Cerebellar cortex (tissue), 1 donor: ENCODE measurements around the gene GULP1.

ENCODE experiments used
- DNase-seq: peaks from one replicate; pipeline ENCODE4 v3.0.0-alpha.2; 2015; ENCODE audit warnings: low spot score

The GULP1 gene

DNA sequence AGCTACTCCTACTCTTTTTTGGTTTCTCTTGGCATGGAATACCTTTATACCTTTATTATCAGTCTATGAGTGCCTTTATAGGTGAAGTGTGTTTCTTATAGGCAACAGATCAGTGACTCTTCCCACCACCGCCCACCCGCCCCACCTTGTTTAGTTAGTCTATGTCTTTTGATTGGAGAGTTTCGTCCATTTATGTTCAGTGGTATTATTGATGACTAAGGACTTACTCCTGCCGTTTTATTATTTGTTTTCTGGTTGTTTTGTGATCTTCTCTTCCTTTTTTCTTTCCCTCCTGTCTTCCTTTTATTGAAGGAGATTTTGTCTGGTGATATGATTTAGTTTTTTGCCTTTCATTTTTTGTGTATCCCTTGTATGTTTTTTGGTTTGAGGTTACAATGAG lies 179.5 kb downstream of the GULP1 start:
- no peak for DNase-seq

DNA sequence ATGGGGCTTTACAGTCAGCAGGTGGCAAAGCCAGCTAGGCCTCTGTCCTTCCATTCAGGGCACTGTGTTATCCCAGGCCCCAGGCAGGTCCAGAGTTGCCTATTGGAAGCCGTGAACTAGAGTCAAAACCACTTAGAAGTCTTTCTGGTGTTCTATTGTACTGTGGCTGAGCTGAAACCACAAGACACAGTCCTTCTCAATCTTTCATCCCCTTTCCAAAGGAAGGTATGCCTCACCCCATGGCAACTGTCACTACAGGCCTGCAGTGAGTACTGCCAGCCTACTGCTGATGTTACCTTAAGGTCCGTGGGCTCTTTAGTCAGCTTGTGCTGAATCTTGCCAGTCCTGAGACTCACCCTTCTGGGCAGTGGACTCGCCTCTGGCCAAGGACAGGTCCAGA lies 181.6 kb downstream of the GULP1 start:
- no peak for DNase-seq

DNA sequence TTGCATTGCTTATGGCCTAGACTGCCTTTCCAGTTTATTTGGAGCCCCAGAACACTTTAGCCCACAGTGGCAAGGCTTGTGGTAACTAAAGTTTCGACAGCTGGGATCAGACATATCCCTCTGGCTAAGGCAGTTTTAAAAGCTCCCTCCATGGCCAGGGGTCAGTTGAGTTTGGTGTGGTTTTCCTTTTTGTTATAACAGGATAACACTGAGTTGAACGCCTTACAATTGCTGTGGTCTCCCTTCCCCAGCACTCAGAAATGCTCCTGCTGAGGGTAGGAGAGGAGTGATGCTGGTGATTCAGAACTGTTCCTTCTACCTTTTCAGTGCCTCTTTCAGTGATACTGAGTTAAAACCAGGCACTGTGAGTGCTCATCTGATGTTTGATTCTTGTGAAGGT lies 182.6 kb downstream of the GULP1 start:
- DNase-seq, result no peak

DNA sequence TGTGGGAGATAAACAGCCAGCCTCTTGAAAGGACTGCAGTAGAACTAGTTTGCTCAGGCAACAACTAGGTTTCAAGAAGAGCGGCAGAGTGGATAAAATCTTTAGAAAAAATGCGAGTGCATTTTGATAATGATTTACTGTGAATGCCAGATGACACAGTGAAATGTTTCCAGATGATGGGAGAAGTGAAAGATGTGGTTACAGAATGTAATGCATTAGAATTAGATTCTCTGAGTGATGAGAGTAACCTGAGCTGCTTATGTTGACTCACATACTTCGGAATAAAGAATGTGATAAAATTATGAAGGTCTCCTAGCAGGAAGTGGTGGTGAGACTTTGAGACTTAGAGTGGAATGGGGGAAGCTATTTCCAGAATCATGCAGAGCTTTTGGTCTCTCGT lies 184.3 kb downstream of the GULP1 start:
- DNase-seq, result no peak

DNA sequence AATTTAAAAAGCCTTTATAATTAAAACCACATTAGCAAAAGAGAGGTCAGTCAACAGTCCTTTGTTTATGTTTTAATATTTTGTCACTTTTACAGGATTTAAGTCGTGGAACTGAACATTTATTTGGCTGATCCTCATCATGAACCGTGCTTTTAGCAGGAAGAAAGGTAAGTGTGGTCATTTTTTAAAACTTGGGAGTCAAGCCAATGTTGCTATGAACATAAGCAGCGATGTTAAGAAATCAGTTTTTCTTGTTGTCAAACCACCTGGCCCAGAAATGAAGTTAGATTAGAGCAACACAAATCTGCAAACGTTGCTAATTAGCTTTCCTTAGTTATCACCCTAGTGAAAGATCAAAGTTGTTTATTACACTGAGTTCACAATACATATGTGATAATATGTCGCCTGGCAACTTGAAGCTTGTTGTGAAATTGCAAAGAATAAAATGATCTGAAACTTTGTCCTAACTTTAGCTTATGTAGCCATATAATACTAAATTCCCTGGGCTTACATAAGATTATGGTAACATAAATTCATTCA lies 186.0 kb downstream of the GULP1 start:
- no peak for DNase-seq

DNA sequence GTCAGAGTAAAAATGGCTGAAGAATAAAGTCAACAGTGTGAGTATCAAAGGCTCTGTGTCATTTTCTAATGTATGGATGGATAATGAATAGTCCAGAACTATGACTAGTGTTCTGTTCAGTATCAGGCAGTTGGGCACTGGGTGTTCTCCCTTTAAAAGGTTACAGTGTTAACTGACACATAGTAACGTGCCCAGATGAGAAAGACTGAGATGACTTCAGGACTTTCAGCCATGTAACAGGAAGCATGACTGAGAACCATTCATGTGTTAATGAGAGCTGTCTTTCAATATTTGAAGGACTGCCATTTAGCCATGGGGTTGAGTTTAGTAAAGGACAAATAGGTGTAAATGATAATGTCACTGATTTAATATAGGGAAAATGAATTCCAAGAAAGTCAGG lies 187.1 kb downstream of the GULP1 start:
- DNase-seq, result no peak

DNA sequence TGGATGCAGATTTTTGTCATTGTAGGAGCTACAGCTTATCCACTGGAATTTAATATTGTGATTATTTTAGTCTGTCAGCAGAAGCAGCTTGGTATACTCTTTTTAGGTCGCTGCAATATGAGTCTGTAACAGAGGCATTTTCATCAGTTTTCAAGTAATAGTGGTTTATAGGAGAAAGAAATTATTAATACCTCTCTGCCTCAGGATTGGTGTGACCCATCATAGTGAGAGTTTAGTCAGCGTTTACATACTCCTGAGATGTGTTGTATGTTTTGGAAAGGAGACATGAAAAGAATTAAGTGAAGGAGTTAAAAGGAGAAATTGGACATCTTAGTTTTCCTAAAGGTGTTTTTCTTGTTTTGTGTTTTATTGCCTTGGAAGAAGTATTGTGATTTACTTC lies 189.8 kb downstream of the GULP1 start:
- DNase-seq, result no peak

DNA sequence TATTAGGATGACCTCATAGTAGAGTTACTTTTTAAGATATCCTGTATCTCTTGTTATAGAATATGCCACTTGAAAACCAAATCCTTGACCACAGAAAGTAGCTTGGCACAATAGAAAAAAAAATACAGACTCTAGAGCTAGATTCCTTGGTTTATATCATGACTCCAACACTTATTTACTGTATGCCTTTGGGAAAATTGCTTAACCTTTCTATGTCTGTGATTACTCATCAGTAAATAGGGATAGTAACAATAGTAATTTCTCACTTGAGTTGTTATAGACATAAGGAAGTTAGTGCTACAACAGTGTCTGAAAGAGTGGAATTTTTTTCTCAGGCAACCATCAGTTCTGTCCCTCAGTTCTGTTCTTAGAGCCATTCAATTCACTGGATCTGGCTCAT lies 193.8 kb downstream of the GULP1 start:
- DNase-seq, result no peak

DNA sequence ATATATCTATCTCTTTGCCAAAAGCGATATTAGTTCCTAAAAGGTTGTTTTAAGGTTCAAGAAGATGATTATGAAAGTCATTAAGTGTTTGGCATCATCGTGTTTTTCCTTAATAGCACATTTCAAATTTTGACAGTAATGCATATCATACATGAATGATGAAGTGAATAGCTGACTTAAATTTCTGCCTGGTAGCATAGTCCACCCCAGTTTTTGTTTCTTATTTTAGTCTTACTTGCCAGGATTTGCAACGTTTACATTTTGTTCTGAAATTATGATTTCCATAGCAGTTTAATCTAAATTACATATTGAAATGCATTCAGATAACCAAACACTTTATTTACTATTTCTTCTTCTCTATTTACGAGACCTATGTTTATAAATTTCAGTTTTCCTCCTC lies 201.1 kb downstream of the GULP1 start:
- no peak for DNase-seq

DNA sequence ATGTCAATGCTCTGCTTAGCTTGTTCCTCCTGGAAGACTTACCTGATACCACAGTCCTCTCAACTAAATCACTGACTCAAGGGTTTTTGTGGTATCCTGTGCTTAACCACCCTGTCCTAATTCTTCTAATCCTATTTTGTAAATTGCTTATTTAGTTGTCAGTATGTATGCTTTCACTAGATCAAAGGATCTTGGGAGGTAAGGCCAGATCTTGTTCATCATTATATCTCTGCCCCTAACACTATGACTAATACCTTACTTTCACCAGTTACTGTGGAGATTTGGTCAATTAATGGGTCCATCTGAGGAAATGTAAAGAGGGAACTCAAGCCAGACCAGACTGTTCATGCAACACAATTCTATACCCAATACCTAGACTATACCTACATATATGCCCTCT lies 203.2 kb downstream of the GULP1 start:
- no peak for DNase-seq

DNA sequence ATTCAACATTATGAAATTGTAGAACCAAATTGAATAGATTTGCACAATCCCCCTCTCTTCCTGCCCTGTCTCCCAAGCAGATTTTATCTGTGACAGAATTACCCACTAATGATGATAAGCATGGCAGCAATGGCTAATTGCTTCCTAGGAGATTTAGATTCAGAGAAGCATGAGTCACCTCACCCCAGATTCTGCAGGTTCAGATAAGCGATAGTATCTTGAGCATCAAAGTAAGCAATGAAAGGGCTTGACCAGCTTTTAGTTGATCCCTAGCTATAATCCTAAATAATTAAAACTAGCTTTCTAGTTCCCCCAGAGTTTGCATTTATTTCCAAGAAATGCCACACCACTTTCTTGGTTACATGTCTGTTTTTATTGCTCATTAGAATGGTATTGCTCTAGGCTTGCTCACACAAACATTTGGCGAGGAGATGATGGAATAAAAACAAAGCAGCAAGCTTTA lies 204.3 kb downstream of the GULP1 start:
- no peak for DNase-seq

DNA sequence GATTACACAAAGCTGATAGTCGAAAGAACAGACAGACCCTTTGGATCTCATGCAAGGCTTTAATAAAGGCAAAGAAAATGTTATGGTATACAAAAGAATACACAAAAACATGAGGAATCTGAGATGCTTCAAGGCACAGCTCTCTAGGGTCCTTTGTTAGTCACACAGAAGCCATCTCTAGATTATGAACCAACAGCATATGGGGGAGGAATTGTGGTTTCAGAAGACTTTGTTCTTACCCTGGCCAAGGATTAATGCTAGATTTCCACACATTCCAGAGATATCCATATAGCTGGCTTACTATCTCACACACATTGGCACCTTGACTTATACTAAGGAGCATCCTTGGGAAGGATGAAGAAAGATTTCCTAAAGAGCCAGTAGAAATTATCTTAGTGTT lies 206.1 kb downstream of the GULP1 start:
- DNase-seq, result no peak

DNA sequence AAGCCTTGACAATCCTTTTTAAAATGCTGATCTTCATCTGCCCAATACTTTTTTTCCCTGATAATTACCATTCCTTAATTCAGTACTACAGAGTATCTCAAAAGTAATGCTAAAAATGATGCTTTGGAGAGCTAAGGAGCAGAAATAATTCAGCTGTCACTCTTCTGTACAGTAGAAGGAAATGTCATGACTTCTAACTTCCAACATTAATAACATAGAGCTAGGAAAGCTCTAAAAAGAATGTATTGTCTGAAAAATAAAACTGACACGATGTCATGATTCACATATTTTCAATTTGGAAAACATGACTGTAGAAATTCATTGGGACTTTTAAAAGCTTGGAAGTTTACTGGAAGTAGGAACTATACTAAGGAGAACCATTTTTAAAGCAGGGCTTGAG lies 212.3 kb downstream of the GULP1 start:
- DNase-seq, result no peak

DNA sequence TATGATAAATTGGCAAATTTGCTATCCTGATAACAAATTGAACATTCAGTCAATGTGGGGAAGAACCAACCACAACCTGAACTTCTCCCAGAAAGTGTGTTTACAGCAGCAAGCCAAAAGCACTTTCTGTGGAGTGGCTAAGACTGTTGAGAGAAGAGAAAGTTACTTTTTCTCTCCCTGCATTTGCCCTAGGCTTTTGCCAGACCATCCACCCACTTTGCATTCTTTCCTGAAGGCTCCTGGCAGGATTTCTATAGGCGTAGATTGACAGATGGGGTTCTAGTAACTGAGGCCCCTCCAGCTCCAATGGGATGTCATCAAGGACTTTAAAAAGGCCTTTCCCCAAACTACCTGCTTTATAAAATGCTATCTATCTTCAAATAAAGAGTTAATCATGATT lies 215.2 kb downstream of the GULP1 start:
- no peak for DNase-seq

DNA sequence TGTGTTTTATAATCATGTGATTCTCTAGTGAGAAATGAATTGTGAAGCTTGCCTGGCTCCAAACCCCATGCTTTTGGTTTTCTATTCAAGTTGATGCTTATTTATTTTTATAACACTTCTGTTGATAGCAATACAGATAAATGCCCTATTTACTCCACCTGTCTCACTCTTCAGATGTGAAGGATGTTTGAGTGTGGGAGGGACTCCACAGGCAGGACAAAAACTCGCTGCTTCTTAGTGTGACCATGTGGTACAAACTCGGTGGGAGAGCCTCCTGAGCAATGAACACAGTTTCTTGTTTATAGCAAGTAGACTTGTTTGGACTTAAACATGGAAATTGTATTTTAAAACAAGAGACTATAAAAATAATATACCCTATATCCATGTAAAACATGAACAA lies 219.7 kb downstream of the GULP1 start:
- DNase-seq, result no peak

DNA sequence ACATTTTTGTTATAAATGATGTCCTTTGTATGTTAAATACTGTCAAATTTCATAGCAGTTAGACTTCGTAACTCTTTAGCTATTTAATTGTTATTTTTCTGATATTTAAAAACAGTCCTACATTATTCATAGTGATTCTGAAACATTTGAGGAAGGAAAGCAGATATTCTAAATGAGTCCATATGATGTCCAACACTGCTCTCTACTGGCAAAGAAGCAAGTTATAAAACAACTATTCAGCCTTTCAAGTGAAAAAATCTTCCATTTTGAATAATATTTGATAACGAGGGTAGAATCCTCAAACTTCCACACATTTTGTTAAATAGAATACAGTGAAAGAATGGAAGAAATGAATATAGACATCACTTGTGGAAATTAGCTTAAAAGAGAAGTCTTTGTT lies 220.8 kb downstream of the GULP1 start:
- peak; percentile 35 for DNase-seq

DNA sequence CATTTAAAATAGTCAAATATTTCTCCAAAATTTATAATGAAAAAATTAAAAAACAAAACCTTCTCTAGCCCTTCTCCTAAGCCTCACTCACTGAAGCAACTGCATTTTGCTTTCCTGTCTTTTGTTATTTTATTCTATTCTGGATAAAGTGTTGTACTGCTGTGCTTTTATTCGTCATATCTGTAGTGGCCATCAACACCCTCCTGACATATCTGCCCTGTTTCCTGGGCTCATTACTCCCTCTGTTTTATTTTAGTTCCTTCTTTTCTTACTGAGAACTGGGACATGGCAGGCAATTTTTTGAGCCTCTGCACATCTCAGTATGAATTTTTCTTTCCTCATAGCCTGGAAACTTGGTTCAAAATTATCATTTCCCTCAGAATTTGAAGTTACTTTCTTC lies 224.2 kb downstream of the GULP1 start:
- DNase-seq, result no peak

DNA sequence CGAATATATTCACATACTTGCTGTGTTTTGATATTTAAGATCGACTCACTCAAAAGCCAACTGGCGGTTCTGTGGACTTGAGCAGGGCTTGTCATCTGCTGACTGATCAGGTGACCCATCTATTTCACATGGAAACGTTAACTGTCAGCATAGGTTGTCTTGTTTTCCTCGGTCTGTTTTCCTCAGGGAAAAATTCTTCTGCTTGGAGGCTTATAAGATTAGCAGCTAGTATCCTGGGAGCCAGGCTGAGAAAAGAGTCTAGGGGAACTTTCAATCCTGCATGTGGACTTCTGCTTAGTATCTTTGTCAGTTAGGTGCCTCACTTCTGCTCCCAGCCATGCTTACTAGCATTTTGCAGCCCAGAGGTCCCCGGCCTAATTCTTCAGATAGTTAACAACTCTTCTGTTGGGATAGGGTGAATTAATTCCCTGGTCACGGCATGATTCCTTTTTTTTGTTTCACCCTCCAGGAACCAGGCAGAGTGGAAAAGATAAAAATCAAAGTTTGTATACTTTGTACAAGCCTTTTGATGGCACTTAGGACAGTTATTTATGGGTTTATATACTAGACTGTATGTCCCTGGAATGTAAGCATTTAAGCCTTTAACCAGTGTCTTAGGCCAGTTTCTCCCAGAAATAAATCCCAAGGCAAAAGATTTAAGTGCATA lies 226.0 kb downstream of the GULP1 start:
- no peak for DNase-seq

DNA sequence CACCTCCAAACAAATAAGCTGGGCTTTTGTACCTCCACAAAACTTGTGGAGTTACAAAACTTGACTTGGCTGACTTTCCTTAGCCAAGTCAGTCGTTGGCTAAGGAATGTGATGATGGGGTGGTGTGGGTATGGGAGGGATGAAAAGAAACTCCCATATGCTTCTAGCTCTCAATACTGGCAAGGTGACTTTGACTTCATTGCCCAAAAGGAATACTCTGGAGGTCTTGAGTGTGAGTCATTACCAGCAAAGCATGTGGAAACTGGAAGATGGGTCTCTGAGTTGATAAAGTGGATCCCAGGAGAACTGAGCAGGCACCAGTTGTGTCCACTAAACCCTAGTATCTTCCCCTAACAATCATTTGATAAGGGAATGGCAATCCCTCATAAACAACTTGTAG lies 226.7 kb downstream of the GULP1 start:
- DNase-seq, result no peak

DNA sequence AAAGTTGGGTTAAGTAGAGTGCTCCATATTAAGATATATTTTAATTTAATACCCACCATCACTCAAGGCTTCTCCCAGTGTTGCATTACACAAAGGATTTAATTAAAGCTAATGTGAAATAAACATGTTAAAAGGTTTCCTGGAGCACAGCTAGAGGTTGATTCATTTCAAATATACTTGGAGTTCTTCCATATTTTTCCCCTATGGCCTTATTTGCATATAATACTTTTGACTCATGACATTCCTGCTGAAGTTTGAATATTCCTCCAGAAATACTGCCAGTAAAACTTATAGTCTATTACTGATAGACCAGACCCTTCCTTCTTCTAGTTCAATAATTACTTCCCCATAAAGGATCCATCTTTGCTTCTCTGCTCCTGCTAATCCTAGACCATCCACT lies 227.5 kb downstream of the GULP1 start:
- no peak for DNase-seq

DNA sequence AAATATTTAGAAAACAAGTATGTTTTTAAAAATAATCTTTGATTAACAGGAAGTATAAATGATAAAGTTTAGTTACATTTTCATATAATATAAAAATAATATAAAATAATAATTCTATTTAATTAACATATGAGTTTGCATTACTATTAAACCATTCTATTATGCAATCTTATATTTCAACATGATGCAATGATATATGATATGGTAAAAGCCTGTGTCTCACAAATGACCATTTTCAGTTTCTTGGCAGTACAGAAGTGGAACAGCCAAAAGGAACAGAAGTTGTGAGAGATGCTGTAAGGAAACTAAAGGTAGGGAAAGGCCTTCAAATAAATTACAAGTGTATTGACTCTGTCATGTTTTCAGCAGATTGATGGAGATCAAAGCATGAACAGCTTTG lies 230.8 kb downstream of the GULP1 start:
- DNase-seq, result no peak

DNA sequence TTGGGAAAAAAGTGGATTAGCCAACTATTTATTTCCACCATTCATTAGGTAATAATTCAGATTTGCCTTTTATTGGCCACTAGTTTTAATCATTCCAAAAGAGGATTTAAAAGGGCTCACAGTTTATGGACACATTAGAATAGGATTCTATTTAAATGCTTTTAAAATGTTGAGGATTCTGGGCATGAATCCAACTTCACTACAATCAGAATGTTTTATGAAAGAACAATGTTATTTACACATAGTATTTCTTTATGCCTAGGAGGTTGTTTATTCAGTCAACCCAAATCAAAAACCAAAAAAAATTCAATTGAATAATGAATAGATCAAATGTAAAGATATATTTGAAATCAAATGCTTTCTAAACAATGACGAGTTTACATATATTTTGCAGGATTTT lies 232.2 kb downstream of the GULP1 start:
- DNase-seq, result no peak

DNA sequence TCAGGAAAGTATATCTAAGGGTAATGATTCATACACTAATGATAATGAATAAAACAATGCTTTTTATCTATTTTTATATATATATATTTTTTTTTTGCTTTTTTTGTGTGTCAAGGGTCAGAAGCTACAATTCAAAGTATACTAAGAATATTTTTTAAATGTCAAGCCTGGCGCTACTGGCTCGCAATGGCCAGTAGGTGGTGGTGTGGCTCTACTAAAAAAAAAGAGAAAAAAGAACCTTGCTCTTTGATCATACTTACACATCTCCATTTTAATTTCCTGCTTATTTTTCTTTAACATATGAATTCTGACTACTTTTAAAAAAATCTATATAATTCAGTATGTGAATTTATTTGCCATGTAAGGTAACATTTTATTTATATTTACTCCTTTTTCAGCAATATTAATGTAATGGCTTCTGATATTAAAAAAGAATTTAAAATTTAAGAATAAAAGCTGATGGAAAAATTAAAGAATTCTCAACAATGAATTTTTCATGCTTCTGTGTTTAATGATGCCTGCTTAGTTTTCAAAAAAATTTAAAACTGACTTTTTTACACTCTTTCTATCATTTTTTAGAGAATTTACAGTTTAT lies 232.9 kb downstream of the GULP1 start:
- peak; percentile 43 for DNase-seq

DNA sequence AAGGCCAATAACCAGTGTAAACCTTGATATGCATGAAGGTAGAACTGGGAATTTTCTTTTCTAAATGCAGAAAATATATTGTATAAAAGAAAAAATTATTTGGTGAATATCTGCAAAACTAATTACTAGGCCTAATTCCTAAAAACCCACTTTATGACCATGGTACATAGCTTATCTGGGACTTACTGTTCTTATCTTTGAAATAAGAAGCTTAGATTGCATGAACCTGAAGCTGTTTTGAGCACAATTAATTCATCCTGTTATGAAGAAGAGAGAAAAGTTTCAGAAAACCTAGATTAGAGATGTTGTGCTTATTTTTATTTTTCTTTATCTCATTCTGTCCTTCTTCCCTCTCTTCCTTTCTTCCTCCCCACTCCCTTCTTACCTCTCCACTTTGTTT lies 235.0 kb downstream of the GULP1 start:
- DNase-seq, result no peak
